ENCODE measurements around the gene EXOC4.

The EXOC4 gene

GRCh38 chr7:133437544-133437943 lies 184.7 kb downstream of the EXOC4 start:
- no peak for DNase-seq (ENCODE audit: low read depth)
- in situ Hi-C loops (cut with HindIII; ENCODE audit: low sequenced_read_pairs), result no loop called here
- no peak for TF ChIP-seq CTCF (IDR thresholded peaks at IDR 0.05; ENCODE audit: low read depth, low read length, missing control alignments)
- no peak overlapping the region for H3K4me3 ChIP-seq (ENCODE audit: low read depth, low read length)

GRCh38 chr7:133442818-133443217 lies 189.9 kb downstream of the EXOC4 start:
- in situ Hi-C loops (cut with HindIII; ENCODE audit: low sequenced_read_pairs), result no loop called here
- no peak for DNase-seq (ENCODE audit: low read depth)
- TF ChIP-seq CTCF (IDR thresholded peaks at IDR 0.05; ENCODE audit: low read depth, low read length, missing control alignments), result no peak
- H3K4me3 ChIP-seq (ENCODE audit: low read depth, low read length), result no peak overlapping the region

- no peak for TF ChIP-seq CTCF (IDR thresholded peaks at IDR 0.05; ENCODE audit: low read depth, low read length, missing control alignments)
- no peak for DNase-seq (ENCODE audit: low read depth)
- in situ Hi-C loops (cut with HindIII; ENCODE audit: low sequenced_read_pairs), result no loop called here
- no peak overlapping the region for H3K4me3 ChIP-seq (ENCODE audit: low read depth, low read length)
Observed at GRCh38 chr7:133445617-133446016, 192.7 kb downstream of the EXOC4 start.

GRCh38 chr7:133448012-133448411 lies 195.1 kb downstream of the EXOC4 start:
- no peak for TF ChIP-seq CTCF (IDR thresholded peaks at IDR 0.05; ENCODE audit: low read depth, low read length, missing control alignments)
- H3K4me3 ChIP-seq (ENCODE audit: low read depth, low read length), result no peak overlapping the region
- DNase-seq (ENCODE audit: low read depth), result no peak
- in situ Hi-C loops (cut with HindIII; ENCODE audit: low sequenced_read_pairs), result no loop called here

GRCh38 chr7:133452577-133452976 lies 199.7 kb downstream of the EXOC4 start:
- TF ChIP-seq CTCF (IDR thresholded peaks at IDR 0.05; ENCODE audit: low read depth, low read length, missing control alignments), result no peak
- no peak for DNase-seq (ENCODE audit: low read depth)
- in situ Hi-C loops (cut with HindIII; ENCODE audit: low sequenced_read_pairs), result no loop called here
- H3K4me3 ChIP-seq (ENCODE audit: low read depth, low read length), result no peak overlapping the region

GRCh38 chr7:133458688-133459087 lies 205.8 kb downstream of the EXOC4 start:
- in situ Hi-C loops (cut with HindIII; ENCODE audit: low sequenced_read_pairs), result no loop called here
- TF ChIP-seq CTCF (IDR thresholded peaks at IDR 0.05; ENCODE audit: low read depth, low read length, missing control alignments), result no peak
- no peak overlapping the region for H3K4me3 ChIP-seq (ENCODE audit: low read depth, low read length)
- no peak for DNase-seq (ENCODE audit: low read depth)

GRCh38 chr7:133461421-133461820 lies 208.5 kb downstream of the EXOC4 start:
- no peak for DNase-seq (ENCODE audit: low read depth)
- H3K4me3 ChIP-seq (ENCODE audit: low read depth, low read length), result no peak overlapping the region
- TF ChIP-seq CTCF (IDR thresholded peaks at IDR 0.05; ENCODE audit: low read depth, low read length, missing control alignments), result no peak
- in situ Hi-C loops (cut with HindIII; ENCODE audit: low sequenced_read_pairs), result no loop called here

Measured in astrocyte of the cerebellum (primary cell).